Measurements from ENCODE around the gene MR1. TPM values are rescaled to one million over a fixed set of nuclear protein-coding genes. Genes with fewer than 3 reads are reported as not detected.

Gene MR1
- total RNA-seq, 2 donors from 2014 or later, result 3.0 to 8.7 TPM

GRCh38 chr1:181107711-181108110, 73.9 kb downstream of the MR1 start:
- DNase-seq, result no peak
- H3K9ac ChIP-seq (ENCODE audit: low read depth in 2 of 2, low read length in 2 of 2), result no peak overlapping the region
- H3K27me3 ChIP-seq, result no peaks in the 10 kb centered on the region
- no peak overlapping the region for H3K27ac ChIP-seq
- H3K9me3 ChIP-seq, result no peaks in the 10 kb centered on the region
- TF ChIP-seq CTCF (IDR thresholded peaks at IDR 0.05), result no peak
- no peak overlapping the region for H3K4me3 ChIP-seq
- H3K36me3 ChIP-seq, result no peaks in the 10 kb centered on the region
- intact Hi-C loops (cut with DNase I), result no loop called here
- H3K4me1 ChIP-seq, result peaks cover 8% of the 10 kb centered on the region

DNA sequence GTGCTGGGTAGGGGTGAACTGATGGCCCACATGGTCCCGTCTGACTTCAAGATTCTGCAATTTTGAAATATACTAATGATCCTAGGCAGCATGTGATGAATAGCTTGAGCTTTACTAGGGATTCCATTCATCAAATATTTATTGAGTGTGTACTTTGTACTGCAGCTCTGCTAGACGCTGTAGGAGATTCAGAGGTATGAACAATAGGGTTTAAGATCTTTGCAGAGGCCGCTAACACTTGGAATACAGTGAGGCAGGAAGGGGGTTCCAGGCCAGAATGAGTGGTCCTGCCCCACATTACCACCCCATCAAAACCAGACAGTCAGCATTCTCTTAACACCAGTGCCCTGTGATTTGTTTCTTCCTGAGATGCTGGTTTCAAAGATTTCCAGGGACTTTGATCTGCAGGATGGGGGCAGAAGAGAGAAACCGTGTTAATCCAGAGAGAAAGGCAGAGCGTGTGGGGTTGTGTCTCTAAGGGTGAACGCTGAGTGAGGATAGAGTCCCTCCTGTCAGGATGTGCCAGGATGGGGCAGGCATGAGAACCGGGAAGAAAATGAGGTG, 74.6 kb downstream of the MR1 start:
- no peak for TF ChIP-seq CTCF (IDR thresholded peaks at IDR 0.05)
- H3K9ac ChIP-seq (ENCODE audit: low read depth in 2 of 2, low read length in 2 of 2), result no peak overlapping the region
- DNase-seq, result no peak
- H3K4me3 ChIP-seq, result no peak overlapping the region
- H3K36me3 ChIP-seq, result no peaks in the 10 kb centered on the region
- no peak overlapping the region for H3K27ac ChIP-seq
- intact Hi-C loops (cut with DNase I), result no loop called here
- H3K9me3 ChIP-seq, result no peaks in the 10 kb centered on the region
- peaks cover 11% of the 10 kb centered on the region for H3K4me1 ChIP-seq
- no peaks in the 10 kb centered on the region for H3K27me3 ChIP-seq

DNA sequence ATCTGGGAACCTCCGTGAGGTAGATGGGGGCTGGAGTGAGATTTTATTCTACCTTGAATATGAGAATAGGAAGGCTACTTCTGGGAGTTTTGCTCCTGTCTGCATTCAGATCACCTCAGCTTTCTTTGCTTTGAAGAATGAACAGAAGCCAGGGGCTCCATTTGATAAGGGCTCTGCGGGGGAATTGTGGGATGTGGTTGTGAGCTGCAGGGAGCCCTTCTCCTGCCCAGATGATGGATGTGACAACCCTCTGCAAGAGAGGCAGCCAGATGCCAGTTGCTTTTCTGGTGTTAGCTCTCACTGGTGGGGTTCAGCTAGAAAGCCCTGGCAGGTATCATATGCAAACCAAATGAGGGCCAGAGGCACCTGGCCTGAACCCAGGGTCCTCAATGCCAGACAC, 76.2 kb downstream of the MR1 start:
- H3K9me3 ChIP-seq, result no peaks in the 10 kb centered on the region
- H3K9ac ChIP-seq (ENCODE audit: low read depth in 2 of 2, low read length in 2 of 2), result no peak overlapping the region
- no peaks in the 10 kb centered on the region for H3K36me3 ChIP-seq
- H3K27ac ChIP-seq, result no peak overlapping the region
- no peak for DNase-seq
- H3K4me1 ChIP-seq, result peaks cover 14% of the 10 kb centered on the region
- intact Hi-C loops (cut with DNase I), result no loop called here
- TF ChIP-seq CTCF (IDR thresholded peaks at IDR 0.05), result no peak
- H3K27me3 ChIP-seq, result no peaks in the 10 kb centered on the region
- no peak overlapping the region for H3K4me3 ChIP-seq

Other genes starting within 250 kb of the MR1 start
- 1 to 10 TPM in 1 of 2 donors, under 1 TPM in 1; 0.74 to 2.1 TPM for gene KIAA1614, start 121.1 kb upstream of the MR1 start, total RNA-seq
- gene STX6, start 11.1 kb upstream of the MR1 start, total RNA-seq, result 10 to 100 TPM; 16.1 to 19.3 TPM
- 10 to 100 TPM; 19.6 to 20.1 TPM for gene IER5, start 54.7 kb downstream of the MR1 start, total RNA-seq

All from colonic mucosa (tissue), 4 donors.